Measurements from ENCODE around the gene SPEM1.

Gene SPEM1

GRCh38 chr17:7391307-7391706 is 28.8 kb upstream of the SPEM1 start:
- Histone ChIP-seq H3K9me3 (ENCODE audit: insufficient read depth, low read length) (no peaks in the 10 kb centered on the region), H3K4me2 (ENCODE audit: low read depth, low read length, poor library complexity, severe bottlenecking) (no peak overlapping the region), H3K9ac (ENCODE audit: low read length) (no peak overlapping the region), H2AFZ (ENCODE audit: low read depth, low read length, severe bottlenecking) (no peak overlapping the region), H3K27ac (ENCODE audit: low read depth, low read length) (no peak overlapping the region), H3K9me2 (replicated peaks; ENCODE audit: insufficient read depth, low read length) (no peaks in the 10 kb centered on the region), H3K4me3 (ENCODE audit: insufficient read depth, low read length, poor library complexity, severe bottlenecking) (no peak overlapping the region), H3K36me3 (ENCODE audit: low read length) (no peaks in the 10 kb centered on the region), H3F3A (ENCODE audit: insufficient read depth) (0 out of 2 replicates have a peak, but pooled peaks cover 3% of the 10 kb centered on the region), H4K20me1 (ENCODE audit: low read depth, low read length) (no peaks in the 10 kb centered on the region), H3K79me2 (ENCODE audit: insufficient read depth, low read length) (no peaks in the 10 kb centered on the region), H3K27me3 (ENCODE audit: low read length) (no peaks in the 10 kb centered on the region)
- TF ChIP-seq CTCF (IDR thresholded peaks at IDR 0.05; ENCODE audit: insufficient read depth, low read length, poor library complexity, severe bottlenecking): no peak
- no peak for TF ChIP-seq EZH2phosphoT487 (conservative IDR thresholded peaks at IDR 0.05; ENCODE audit: low read length)

- Histone ChIP-seq H3K79me2 (ENCODE audit: insufficient read depth, low read length) (no peaks in the 10 kb centered on the region), H3K27me3 (ENCODE audit: low read length) (no peaks in the 10 kb centered on the region), H3K9ac (ENCODE audit: low read length) (peak overlapping the region; percentile 80), H3K9me2 (replicated peaks; ENCODE audit: insufficient read depth, low read length) (no peaks in the 10 kb centered on the region), H3K36me3 (ENCODE audit: low read length) (no peaks in the 10 kb centered on the region), H3K4me2 (ENCODE audit: low read depth, low read length, poor library complexity, severe bottlenecking) (peak overlapping the region; percentile 82), H3K4me3 (ENCODE audit: insufficient read depth, low read length, poor library complexity, severe bottlenecking) (peak overlapping the region; percentile 71), H3K27ac (ENCODE audit: low read depth, low read length) (no peak overlapping the region), H4K20me1 (ENCODE audit: low read depth, low read length) (no peaks in the 10 kb centered on the region), H3K9me3 (ENCODE audit: insufficient read depth, low read length) (no peaks in the 10 kb centered on the region), H3F3A (ENCODE audit: insufficient read depth) (0 out of 2 replicates have a peak, but pooled peaks cover 3% of the 10 kb centered on the region), H2AFZ (ENCODE audit: low read depth, low read length, severe bottlenecking) (peak overlapping the region; percentile 94)
- no peak for TF ChIP-seq CTCF (IDR thresholded peaks at IDR 0.05; ENCODE audit: insufficient read depth, low read length, poor library complexity, severe bottlenecking)
Measured at GRCh38 chr17:7392696-7393612, 27.2 kb upstream of the SPEM1 start.

GRCh38 chr17:7393613-7394451 is 26.3 kb upstream of the SPEM1 start:
- H3K9me2 ChIP-seq (replicated peaks; ENCODE audit: insufficient read depth, low read length): no peaks in the 10 kb centered on the region
- H3K9ac ChIP-seq (ENCODE audit: low read length): peak overlapping the region; percentile 80
- no peaks in the 10 kb centered on the region for H3K9me3 ChIP-seq (ENCODE audit: insufficient read depth, low read length)
- peak overlapping the region; percentile 82 for H3K4me2 ChIP-seq (ENCODE audit: low read depth, low read length, poor library complexity, severe bottlenecking)
- TF ChIP-seq EZH2phosphoT487 (conservative IDR thresholded peaks at IDR 0.05; ENCODE audit: low read length) (no peak), CTCF (IDR thresholded peaks at IDR 0.05; ENCODE audit: insufficient read depth, low read length, poor library complexity, severe bottlenecking) (no peak)
- H3K27me3 ChIP-seq (ENCODE audit: low read length): no peaks in the 10 kb centered on the region
- no peaks in the 10 kb centered on the region for H3K36me3 ChIP-seq (ENCODE audit: low read length)
- 0 out of 2 replicates have a peak, but pooled peaks cover 3% of the 10 kb centered on the region for H3F3A ChIP-seq (ENCODE audit: insufficient read depth)
- peak overlapping the region; percentile 40 for H3K27ac ChIP-seq (ENCODE audit: low read depth, low read length)
- H4K20me1 ChIP-seq (ENCODE audit: low read depth, low read length): no peaks in the 10 kb centered on the region
- peak overlapping the region; percentile 71 for H3K4me3 ChIP-seq (ENCODE audit: insufficient read depth, low read length, poor library complexity, severe bottlenecking)
- peak overlapping the region; percentile 94 for H2AFZ ChIP-seq (ENCODE audit: low read depth, low read length, severe bottlenecking)
- no peaks in the 10 kb centered on the region for H3K79me2 ChIP-seq (ENCODE audit: insufficient read depth, low read length)
